H1 (cell line): ENCODE data around the gene SHISA8. TPM values are rescaled to one million over a fixed set of nuclear protein-coding genes. Genes with fewer than 3 reads are reported as not detected.

Source experiments
- CEBPB ChIP-seq: IDR thresholded peaks from 2 replicates; pipeline ENCODE4 v1.6.1; 2012; ENCODE audit warnings: low read depth, low read length
- CHD1 ChIP-seq: IDR thresholded peaks from 2 replicates; pipeline ENCODE4 v1.6.1; 2012; ENCODE audit warnings: low read depth, low read length, improper control_type of control experiment
- CREB1 ChIP-seq: IDR thresholded peaks from 2 replicates; pipeline ENCODE4 v1.6.1; 2012; ENCODE audit warnings: inconsistent platforms
- EZH2 ChIP-seq: fragments of 200-600 bp; sonication (generic); IDR thresholded peaks from 2 replicates; pipeline ENCODE4 v1.7.1; 2012; ENCODE audit warnings: low read depth, mild to moderate bottlenecking, moderate library complexity, low read length, inconsistent platforms; ENCODE audit not compliant: severe bottlenecking
- KDM5A ChIP-seq: fragments of 200-600 bp; IDR thresholded peaks from 2 replicates; pipeline ENCODE4 v1.7.1; 2012; ENCODE audit warnings: mild to moderate bottlenecking, low read length, inconsistent platforms, mixed read lengths
- MAFK ChIP-seq: IDR thresholded peaks from 2 replicates; pipeline ENCODE4 v1.6.1; 2012; ENCODE audit warnings: low read depth, mild to moderate bottlenecking, improper control_type of control experiment, low read length
- NANOG ChIP-seq: IDR thresholded peaks from 2 replicates; pipeline ENCODE4 v1.6.1; 2011; ENCODE audit warnings: low read length, low read depth, mild to moderate bottlenecking, inconsistent platforms; ENCODE audit not compliant: insufficient read depth, poor library complexity, severe bottlenecking
- POLR2AphosphoS5 ChIP-seq: IDR thresholded peaks from 2 replicates; pipeline ENCODE4 v1.6.1; 2011; ENCODE audit warnings: low read depth, low read length
- POU5F1 ChIP-seq: IDR thresholded peaks from 2 replicates; pipeline ENCODE4 v1.6.1; 2011; ENCODE audit warnings: low read depth, mild to moderate bottlenecking, low read length, moderate library complexity
- RFX5 ChIP-seq: IDR thresholded peaks from 2 replicates; pipeline ENCODE4 v1.6.1; 2011; ENCODE audit warnings: low read depth, low read length, improper control_type of control experiment, borderline replicate concordance
- SAP30 ChIP-seq: fragments of 300-600 bp; sonication (generic); IDR thresholded peaks from 2 replicates; pipeline ENCODE4 v1.7.1; 2012; ENCODE audit warnings: low read length, moderate library complexity, mild to moderate bottlenecking, inconsistent platforms; ENCODE audit not compliant: insufficient read depth, insufficient replicate concordance
- SIX5 ChIP-seq: IDR thresholded peaks from 2 replicates; pipeline ENCODE4 v1.6.1; 2011; ENCODE audit warnings: mild to moderate bottlenecking, low read depth, low read length
- ZNF274 ChIP-seq: IDR thresholded peaks from 2 replicates; pipeline ENCODE4 v1.7.0; 2012; ENCODE audit warnings: low read length, borderline replicate concordance; ENCODE audit errors: extremely low read depth
- polyA plus RNA-seq, 7 experiments: library from polyadenylated mRNA; depleted of rRNA in 3 of 7; stranded (reverse) in 5 of 7; unstranded in 2 of 7; fragments of >200 nt in 5 of 7; fragments of 200-250 nt in 2 of 7; gene quantifications; 1 replicate in 5 of 7; 2 replicates in 1 of 7; 4 replicates in 1 of 7; pipeline versions ENCODE4 v1.2.1 to v1.2.3, GENCODE V29; 2011 to 2013; ENCODE audit warnings: missing spikeins in 2 of 7, mixed read lengths in 2 of 7
- total RNA-seq: library from RNA; stranded (reverse); fragmentation: NEBNext Ultra II Directional; extraction: Animal tissue kit (Norgen Biotek cat#: 25700); gene quantifications from 2 replicates; pipeline ENCODE4 v1.2.1, GENCODE V29; 2021
- TF ChIP-seq, protein P1 (sequence below), 3 experiments: IDR thresholded peaks; 1 replicate in 2 of 3; 2 replicates in 1 of 3; pipeline versions ENCODE4 v1.5.1 to v1.6.1; 2011; ENCODE audit warnings: low read length in 3 of 3, mild to moderate bottlenecking in 3 of 3, inconsistent platforms in 2 of 3, low read depth in 1 of 3, moderate library complexity in 1 of 3; ENCODE audit not compliant: insufficient read depth in 1 of 3; ENCODE audit errors: control extremely low read depth in 1 of 3
- TF ChIP-seq, protein P2 (sequence below): IDR thresholded peaks from 2 replicates; pipeline ENCODE4 v1.6.1; 2012; ENCODE audit warnings: low read length, inconsistent platforms
- TF ChIP-seq, protein P3 (sequence below): IDR thresholded peaks from 2 replicates; pipeline ENCODE4 v1.6.1; 2012; ENCODE audit warnings: inconsistent platforms
- TF ChIP-seq, protein P4 (sequence below): IDR thresholded peaks from 2 replicates; pipeline ENCODE4 v1.6.1; 2011; ENCODE audit warnings: low read depth, mild to moderate bottlenecking, low read length; ENCODE audit not compliant: insufficient read depth

SHISA8 gene
- total and polyA plus RNA-seq, 2 of the 8 experiments (the other 6 are each of a cell fraction or from before 2014, with no cell fraction given) = 0.14 to 0.89 TPM

DNA sequence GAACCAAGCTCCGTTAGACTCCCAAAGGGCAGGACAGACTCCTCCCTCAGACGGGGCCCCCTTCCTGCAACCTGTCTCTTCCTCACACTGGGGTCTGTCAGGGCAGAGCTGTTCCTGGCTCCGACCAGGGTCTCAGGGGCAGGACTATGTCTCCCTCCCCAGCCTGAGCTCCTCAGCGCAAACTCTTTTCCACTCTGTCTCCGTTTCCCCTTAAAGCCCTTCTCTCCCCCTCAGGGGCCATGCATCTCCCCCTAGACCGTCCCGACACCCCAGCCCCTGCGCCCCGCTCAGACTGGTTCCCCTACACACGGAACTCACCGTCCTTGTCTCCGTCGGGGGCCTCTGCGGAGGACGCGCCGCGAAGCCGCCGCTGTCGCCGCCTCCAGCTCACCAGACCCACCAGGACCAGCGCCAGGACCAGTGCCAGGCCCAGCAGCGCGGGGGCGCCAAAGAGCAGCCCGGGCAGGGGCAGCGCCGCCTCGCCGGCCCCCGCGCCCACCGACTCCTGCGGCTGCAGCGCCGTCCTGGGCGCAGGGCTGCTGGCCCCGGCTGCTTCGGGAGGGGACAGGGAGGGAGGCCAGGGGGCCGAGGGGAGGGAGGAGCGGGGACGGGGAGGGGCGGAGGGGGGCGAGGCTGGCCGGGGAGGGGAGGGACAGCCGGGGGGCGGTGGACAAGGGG is 11.0 kb upstream of the SHISA8 start (continued):
- TF ChIP-seq, protein P1, sequence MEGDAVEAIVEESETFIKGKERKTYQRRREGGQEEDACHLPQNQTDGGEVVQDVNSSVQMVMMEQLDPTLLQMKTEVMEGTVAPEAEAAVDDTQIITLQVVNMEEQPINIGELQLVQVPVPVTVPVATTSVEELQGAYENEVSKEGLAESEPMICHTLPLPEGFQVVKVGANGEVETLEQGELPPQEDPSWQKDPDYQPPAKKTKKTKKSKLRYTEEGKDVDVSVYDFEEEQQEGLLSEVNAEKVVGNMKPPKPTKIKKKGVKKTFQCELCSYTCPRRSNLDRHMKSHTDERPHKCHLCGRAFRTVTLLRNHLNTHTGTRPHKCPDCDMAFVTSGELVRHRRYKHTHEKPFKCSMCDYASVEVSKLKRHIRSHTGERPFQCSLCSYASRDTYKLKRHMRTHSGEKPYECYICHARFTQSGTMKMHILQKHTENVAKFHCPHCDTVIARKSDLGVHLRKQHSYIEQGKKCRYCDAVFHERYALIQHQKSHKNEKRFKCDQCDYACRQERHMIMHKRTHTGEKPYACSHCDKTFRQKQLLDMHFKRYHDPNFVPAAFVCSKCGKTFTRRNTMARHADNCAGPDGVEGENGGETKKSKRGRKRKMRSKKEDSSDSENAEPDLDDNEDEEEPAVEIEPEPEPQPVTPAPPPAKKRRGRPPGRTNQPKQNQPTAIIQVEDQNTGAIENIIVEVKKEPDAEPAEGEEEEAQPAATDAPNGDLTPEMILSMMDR (IDR thresholded peaks at IDR 0.05; ENCODE audit: control extremely low read depth in 1 of 3, insufficient read depth in 1 of 3, low read depth in 1 of 3, low read length in 3 of 3) = peak; percentile 90 to 93 (median 91)
- TF ChIP-seq RFX5 (no peak), POU5F1 (no peak), CREB1 (peak; percentile 66), EZH2 (peak; percentile 54), SAP30 (no peak), MAFK (no peak), CHD1 (no peak), KDM5A (no peak), ZNF274 (no peak), NANOG (peak; percentile 19), SIX5 (no peak), CEBPB (no peak), POLR2AphosphoS5 (no peak)
- TF ChIP-seq, protein P2, sequence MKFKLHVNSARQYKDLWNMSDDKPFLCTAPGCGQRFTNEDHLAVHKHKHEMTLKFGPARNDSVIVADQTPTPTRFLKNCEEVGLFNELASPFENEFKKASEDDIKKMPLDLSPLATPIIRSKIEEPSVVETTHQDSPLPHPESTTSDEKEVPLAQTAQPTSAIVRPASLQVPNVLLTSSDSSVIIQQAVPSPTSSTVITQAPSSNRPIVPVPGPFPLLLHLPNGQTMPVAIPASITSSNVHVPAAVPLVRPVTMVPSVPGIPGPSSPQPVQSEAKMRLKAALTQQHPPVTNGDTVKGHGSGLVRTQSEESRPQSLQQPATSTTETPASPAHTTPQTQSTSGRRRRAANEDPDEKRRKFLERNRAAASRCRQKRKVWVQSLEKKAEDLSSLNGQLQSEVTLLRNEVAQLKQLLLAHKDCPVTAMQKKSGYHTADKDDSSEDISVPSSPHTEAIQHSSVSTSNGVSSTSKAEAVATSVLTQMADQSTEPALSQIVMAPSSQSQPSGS = no peak
- TF ChIP-seq, protein P3, sequence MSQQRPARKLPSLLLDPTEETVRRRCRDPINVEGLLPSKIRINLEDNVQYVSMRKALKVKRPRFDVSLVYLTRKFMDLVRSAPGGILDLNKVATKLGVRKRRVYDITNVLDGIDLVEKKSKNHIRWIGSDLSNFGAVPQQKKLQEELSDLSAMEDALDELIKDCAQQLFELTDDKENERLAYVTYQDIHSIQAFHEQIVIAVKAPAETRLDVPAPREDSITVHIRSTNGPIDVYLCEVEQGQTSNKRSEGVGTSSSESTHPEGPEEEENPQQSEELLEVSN = no peak
- TF ChIP-seq, protein P4, sequence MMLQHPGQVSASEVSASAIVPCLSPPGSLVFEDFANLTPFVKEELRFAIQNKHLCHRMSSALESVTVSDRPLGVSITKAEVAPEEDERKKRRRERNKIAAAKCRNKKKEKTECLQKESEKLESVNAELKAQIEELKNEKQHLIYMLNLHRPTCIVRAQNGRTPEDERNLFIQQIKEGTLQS = no peak
